Measurements from ENCODE around the gene USP35.

- no peak for TF ChIP-seq CTCF (IDR thresholded peaks at IDR 0.05)
- TF ChIP-seq POLR2AphosphoS5 (IDR thresholded peaks at IDR 0.05) = no peak
Observed at GRCh38 chr11:78166855-78167469, 21.8 kb upstream of the USP35 start.
